Measurements from ENCODE around the gene SGO2.
"Not testable (repeated sequence)": the region's sequence is repeated elsewhere in the genome, so short reads cannot be mapped to it uniquely, and the experiment has no call there.

The SGO2 gene

DNA sequence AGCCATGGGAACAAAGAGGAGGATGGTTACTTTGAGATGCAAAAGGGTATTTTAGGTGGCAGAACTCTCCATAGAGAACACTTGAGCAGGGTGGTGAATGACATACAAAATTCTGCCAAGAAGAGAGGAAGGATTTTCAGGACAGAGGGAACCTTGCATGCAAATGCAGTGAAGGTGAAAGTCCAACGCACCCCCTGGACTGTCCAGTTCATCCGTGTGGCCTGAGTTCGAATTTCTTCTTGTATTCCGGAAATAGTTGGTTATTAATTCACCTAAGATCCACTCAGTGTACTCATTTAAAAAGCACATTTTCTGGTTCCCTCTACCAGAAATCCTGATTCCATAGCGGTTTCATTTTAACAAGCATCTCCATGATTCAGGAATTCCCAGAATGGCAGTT lies 65.3 kb downstream of the SGO2 start:
- DNase-seq = no peak

DNA sequence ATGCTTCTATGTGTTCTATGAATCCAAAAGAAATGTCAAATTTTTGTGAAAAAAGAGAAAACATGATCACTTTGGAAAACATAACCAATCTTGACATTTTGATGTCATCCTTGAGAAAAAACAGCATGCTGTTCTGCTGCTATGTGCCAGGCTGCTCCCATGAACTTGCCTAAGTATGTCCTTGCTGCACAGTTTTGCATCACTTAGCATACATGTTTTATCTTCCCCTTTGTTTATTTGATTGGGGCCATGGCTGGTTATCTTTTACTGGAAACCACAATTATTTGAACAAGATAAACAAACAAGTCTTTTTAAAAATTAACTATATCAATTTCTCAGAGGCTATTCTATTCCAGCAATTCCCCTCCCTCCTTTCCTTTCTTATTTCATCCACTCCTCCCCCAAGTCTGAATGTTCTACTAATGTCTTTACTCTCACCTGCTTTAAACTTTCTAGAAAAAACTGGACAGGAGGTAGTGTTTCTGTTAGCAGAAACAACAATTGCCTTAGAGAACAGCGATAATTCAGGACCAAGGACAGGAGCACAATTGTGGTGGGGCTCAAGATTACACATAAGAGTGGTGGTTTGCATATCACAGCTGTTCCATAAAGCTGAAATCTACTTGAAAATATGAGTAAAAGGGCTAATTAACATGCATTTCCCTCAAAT lies 66.5 kb downstream of the SGO2 start:
- no peak for DNase-seq

DNA sequence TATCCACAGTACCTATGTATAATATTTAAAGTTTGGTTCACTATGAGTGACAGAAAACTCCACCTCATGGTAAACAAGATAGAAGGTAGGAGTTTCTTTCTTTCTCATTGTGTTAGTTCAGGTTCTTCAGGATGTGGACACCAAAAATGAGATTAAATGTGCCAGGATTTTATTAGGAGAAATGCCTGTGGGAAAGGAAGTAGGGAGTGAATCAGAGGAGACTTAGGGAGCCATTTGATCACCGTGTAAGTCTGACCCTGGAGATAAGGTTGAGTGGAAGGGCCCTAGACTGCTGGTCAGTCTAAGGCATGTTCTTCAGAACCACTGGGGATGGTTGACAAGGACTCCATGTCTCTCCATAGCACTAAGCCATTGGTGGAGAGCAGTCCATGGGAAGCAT lies 67.9 kb downstream of the SGO2 start:
- no peak for DNase-seq

DNA sequence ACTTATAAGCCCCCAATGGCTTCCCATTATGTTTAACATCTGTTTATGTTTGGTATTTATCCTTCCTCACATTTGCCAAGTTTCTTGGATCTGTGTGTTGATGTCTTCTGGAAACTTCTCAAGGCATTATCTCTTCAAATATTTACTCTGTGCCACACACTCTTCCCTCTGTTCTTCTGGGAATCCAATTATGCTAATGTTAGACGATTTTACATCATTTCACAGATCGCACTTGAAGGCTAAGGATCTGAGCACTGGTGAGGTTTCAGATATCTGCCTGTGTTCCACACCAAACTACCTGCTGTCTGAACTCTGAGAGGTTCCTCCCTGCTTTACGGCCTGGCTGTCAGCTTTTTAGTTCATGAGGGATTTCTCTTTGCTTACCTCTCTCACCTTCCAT lies 69.9 kb downstream of the SGO2 start:
- no peak for DNase-seq

DNA sequence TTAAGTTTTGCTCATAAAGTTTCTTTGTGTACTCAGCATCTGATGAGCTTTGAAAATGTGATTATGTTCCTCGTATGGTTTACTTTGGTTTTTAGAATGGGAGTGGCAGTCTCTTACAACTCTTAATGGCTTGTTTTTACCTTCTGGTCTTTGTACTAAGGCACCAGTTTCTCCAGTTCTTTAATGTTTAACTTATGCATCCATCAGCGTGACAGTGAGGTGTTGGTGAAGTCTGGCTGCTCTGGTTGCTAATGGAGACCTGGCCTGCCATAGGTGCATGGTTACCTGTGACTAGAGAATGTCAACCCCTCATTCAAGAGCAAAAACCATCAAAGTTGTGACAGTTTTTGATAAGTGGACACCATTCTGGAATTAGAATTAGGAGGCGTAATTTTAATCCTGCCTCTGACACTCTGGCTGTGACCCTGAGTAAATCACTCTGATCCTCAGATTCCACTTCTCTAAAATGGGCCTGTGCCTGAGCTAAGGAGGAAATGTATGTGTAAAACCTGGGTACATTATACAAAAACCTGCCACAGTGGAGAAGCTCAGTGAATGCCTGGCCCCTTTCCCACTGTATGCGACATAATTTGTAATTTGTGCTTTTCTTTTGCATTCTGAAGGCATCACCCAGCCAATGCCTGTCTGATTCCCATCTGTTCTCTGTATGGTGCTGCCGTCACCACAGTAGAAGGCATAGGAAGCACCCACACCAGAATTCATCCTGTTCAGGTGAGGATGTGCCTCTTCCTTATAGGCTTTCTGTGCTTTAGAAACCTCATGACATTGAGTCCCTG lies 71.0 kb downstream of the SGO2 start:
- DNase-seq = no peak

DNA sequence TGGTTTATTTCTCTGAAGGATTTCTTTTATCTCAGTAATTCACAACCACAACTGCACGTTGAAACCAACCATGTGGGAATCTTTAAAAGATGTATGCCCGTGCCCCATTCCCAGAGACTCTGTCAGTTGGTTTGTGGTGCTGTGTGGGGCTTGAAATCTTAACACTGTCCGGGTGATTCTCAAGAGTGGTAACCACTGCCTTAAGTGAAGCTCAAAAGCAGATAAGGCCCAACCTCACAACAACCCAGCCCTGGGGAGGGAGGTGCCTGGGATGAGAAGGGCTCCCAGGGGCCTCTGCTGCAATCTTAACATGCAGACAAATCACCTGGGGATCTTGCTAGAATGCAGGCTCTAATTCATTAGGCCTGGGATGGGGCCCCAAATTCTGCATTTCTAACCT lies 73.2 kb downstream of the SGO2 start:
- DNase-seq = no peak

DNA sequence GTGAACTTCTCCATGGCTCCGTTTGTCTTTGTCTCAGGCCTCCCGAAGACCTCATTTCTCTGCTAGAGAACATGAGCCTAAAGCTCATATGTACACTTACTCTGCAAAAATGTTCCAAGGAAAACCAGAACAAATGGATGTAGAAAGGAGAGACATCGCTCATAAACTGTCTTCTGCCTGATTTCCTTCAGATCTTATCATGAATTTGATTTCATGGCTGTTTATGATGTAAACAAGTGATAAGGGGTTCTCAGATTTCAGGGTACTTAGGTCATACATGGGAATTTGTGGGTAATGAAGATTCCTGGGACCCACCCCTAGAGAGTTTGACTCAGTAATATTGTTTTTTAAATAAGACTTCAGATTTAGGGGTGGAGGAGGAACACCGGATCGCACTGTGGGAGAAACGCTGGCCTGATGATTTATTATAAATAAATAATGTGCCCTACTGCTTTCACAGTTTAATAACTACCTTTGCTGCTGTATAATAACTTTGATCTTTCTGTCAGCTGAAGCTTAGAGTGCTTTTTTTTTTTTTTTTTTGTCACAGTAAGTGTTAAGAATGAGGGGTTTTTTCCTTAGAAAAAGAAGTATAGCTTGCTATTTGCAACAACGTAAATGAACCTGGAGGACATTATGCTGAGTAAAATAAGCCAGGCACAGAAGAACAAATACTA lies 74.7 kb downstream of the SGO2 start:
- no peak for DNase-seq

DNA sequence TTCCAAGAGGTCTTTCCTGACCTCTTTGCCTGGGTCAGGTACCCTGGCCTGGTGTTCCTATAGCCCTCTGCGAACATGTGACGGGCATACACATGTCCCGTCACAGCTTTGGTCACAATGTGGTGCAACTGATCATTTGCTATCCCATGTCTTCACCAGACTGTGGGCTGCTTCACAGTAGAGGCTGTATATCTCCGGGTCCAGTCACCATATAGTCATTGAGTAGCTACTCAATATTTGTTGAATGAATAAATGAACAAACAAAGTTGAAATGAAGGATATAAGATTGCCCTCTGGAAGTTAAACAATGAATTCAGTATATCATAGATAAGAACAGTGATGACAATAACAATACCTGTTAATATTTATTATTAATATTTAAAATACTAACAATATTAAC lies 76.6 kb downstream of the SGO2 start:
- DNase-seq = no peak

DNA sequence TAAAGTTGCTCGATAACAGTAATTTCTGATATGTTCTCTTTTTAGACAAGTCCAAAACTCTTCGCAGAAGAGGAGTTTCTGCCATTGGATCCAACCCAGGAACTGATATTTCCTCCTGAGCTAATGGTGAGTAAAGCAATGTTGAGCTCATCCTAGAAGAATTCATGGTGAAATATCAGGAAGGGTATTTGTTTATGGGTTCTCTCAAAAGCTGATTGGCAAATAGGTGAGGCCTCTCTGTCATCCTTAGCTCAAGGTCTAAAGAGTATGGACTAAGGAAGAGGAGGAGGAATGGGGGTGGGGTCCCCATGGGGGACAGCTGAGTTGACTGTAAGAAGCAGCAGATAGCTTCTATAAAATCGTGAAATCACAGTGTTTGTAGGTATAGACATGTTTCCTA lies 78.0 kb downstream of the SGO2 start:
- DNase-seq = no peak

DNA sequence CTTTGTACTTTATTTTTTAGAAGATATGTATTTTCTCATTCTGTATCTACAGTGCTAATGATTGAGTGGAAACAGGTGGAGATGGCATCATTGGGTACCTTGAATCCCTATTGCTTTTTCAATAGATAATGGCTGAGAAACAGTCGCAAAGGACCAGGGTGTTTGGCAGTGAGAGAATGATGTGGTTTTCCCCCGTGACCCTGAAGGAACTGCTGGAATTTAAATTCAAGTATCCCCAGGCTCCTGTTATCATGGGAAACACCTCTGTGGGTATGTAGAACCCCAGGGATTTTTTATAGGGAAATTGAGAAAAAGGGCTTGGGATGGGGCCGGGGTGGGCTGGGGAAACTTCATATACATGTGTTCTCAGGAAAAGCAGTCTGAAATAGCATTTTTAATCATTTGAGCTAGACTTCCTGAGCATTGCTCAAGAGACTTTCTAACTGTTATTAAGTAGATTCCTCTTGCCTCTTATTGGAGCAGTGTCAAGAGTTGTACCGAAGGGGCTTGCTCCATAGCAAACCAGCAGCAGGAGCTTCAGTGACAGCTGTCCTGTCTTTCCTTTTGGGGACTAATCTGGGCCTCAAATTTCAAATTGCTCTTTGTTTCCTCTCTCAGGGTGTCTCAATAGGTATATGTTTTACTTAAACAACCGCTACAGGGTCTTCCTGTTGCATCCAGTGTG lies 78.7 kb downstream of the SGO2 start:
- DNase-seq = no peak

DNA sequence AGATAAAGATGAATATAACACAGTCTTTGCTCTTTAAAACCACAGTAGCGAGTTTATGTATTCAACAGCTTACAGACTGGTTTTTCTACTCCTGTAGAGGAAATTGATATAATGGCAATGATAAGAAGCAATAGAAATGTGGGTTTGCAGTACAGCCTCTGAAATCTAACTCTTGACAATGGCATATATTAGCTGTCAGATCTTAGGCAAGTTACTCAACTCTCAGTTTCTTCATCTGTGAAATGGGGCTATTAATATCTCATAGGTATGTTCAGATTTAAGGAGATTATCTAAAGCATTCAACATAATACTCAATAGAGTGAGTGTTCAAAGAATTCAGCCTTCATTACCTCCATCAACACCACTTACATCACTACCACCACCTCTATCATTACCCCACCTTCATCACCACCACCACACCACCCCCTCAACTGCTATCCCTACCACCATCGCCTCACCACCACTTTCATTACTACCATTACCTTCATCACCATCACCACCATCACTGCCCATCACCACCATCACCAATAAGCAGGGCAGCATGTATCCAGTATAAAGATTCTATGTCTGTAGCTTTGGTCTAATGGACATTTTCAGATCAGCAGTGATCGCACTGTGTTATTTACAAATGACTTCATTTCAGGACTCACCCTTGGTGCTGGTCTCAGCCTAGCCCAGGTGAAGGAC lies 82.5 kb downstream of the SGO2 start:
- DNase-seq = no peak

DNA sequence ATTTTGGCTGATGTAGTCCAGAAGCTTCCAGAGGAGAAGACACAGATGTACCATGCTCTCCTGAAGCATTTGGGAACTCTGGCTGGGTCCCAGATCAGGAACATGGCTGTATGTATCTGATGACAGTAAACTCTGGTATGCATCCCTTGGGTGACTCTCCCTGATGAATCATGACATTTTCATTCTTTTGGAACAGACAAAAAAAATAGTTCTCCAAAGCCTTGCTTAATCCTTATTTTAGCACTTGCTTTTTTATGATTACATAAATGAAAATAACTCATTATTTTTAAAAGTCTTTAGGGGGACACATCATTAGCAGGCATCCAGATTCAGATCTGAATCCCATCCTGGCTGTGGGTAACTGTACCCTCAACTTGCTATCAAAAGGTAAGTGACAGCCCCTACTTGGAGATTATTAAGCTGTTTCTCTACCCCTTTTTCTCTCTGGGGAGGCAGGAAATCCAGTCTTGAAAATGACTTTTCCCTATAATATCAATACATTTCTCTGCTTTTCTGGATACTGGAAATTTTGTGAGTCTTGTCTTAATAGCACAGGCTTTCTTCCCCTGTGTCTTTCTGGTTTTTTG lies 83.1 kb downstream of the SGO2 start:
- no peak for DNase-seq

DNA sequence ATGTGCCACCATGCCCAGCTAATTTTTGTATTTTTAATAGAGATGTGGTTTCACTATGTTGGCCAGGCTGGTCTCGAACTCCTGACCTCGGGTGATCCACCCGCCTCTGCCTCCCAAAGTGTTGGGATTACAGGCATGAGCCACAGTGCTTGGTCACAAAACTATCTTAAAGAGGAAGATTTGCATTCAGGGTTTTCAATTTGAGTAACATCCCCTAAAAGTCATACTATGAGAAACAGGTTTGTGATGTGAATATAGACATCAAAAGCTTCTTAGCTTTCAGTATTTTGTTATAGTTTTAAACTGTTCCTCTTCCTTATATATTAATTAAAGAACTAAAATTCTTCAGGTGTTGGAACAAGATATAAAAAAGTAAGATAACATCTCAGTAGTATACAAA lies 84.2 kb downstream of the SGO2 start:
- not testable (repeated sequence) for DNase-seq

DNA sequence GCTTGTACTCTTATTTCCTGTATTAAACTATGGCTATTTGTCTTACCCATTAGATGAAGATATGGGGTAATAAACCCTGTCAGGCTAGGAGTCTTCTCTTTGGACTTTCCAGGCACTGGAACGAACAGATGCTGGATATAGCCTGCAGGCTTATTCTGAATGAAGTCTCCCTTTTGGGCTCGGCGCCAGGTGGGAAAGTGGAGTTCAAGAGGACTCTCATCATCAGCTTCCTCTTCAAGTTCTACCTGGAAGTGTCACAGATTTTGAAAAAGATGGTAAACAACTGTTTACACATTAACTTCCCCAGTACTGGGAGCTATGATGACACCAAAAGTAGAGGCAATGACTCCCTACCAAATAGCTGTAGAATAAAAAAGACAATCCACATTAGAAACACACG lies 87.7 kb downstream of the SGO2 start:
- DNase-seq = no peak

DNA sequence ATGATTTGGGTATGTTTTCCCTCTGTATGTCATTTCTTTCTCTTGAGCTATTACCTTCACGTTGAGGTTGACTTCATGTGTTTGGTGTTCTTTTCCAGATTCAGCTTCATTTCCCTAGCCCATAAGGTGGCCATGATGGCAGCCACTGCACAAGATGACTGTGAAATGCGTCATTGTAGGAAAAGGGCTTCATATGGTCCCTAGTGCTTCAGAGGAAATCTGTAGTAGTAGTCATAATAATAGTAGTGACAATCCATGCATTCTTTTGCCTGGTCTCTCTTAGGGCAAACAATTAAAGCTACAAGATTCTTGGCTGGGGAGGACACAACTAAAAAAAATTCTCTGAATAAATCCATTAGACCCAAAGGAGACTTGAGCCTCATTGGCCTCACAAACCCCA lies 88.2 kb downstream of the SGO2 start:
- no peak for DNase-seq

DNA sequence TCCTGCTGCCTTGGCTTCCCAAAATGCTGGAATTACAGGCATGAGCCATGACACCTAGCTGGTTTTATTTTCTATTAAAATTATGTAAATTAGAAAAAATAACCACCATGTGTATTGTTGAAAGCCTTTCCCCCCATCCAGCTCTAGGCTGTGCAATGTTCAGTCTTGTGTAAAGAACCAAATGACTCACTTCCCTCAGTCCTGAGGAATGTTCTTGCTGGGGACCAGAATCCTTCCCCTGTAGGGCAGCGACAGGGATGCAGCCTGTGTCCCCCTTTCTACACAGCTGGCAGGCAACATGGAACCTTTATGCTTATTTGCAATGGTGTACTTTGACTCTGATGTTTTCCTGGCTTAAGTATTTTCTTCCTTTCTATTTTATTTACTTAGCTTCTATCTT lies 89.2 kb downstream of the SGO2 start:
- DNase-seq = no peak

DNA sequence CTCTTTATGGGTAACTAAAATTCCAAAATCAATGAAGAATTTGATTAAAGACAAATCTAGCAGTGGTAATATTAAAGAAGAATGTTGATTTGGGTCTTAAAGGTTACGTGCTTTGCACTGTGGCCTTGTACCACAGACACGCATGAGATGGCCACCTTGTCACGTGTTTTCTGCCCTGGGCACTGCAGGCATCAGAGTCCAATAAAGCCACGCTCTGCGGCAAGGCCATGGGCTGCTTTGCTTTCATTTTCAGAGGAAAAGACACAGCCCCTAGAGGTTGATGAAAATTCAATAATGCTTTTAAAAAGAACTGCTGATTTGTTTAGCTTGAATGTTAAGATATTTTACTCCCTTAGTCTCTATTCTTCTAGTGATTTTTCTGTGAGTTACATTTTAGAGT lies 90.2 kb downstream of the SGO2 start:
- no peak for DNase-seq

DNA sequence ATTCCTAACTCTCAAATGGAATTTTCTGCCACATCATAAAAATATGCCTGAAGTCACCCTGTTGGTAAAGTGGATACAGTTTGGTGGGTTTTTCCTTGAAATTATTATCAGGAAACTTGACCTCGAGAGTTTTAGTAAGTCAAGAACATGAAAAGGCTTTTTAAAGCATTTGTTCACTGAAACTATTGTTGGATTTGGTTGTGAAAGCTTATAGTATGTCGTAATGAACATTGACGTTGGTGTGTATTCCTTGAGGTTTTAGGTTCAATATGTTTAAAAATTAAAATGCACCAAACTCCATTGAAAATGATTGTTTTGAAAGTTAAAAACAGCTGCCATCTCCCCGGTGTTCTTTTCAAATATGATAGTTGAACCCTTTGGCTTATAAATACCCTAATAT lies 90.6 kb downstream of the SGO2 start:
- no peak for DNase-seq

DNA sequence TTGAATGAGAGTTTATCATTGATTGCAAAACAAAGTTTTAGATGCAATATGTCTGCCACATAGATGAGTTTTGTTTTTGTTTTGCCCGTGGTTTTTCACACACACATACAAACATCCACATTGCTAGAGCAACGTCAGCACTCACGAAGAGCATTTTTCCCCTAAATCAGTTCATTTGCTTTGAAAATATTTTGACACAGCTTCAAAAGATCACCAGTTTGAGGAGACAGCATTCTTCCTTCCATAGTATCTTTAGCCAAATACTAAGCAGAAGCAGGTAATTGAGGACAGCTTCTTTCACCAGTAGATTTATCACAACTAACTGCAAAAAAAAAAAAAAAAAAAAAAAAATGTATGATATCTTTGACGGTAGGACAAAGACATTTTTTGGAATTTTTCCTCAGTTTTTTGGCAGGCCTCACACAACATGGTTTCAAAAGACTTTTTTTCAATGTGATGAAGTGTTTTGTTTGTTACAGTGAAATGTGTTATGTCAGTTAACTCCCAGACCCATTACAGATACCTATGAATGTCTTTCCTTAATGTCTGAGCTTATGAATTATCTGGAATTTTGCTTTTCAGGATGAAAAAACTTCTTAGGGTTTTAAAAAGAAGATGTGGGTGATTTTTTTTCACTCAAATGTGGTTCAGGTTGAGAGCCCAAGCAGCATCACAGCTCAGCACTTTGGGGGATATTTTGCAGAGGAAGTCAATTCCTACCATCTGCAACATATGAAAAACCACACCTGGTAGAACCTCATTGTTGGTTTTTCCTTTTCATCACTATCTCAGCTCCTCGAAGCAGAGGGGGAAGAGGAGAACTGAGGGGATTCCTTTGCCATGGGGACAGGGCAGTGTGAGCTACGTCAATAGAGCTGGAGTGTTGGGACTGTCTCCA lies 91.4 kb downstream of the SGO2 start:
- DNase-seq = no peak

DNA sequence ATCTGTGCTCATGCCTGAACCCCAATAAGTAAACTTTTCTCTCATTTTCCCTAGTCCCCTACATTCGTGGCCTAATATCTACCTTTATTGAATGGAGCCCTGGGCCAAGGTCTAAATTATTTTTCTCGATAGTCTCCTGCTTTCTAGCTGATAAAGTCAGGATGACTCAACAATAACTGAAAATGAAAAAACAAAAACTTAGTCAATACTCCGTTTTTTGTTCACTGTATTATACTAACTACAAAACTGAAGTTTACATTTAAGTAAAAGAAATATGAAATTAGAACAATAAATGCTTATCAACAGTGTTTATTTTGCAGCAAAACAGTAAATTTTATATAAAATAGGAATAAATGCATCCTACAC lies 92.0 kb downstream of the SGO2 start:
- DNase-seq = no peak

DNA sequence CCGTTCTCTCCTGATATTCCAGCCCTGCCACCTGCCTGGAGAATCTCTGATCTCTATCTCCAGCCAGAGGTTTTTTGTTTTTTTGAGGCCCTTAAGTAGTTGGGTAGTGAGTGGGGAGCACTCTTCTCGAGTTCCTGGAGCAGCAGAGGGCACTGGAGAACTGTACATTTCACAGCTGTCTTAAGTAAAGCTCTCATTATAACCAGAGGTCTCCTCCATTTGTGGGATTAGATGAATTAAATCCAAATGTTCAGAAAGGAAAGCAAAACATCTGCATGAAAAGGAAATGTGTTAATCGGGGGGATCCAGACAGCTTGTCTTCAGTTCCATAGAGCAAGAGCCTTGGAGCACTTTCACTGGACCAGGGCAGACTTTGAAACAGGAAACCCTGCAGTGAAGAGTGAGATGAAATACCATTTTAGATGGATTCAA lies 92.6 kb downstream of the SGO2 start:
- no peak for DNase-seq

All from right kidney (tissue), 1 donor.